ENCODE data around the gene CARNS1.
"Not testable (repeated sequence)": the region's sequence is repeated elsewhere in the genome, so short reads cannot be mapped to it uniquely, and the experiment has no call there.

CARNS1 gene

GRCh38 chr11:67423466-67423865 lies 8.0 kb downstream of the CARNS1 start:
- Histone ChIP-seq H3K9me3 (ENCODE audit: insufficient read depth, low read length) (no peaks in the 10 kb centered on the region), H3K27ac (ENCODE audit: low read depth, low read length) (no peak overlapping the region), H3F3A (ENCODE audit: insufficient read depth) (no peaks in the 10 kb centered on the region)

GRCh38 chr11:67423891-67424613 lies 8.6 kb downstream of the CARNS1 start:
- TF ChIP-seq CTCF (IDR thresholded peaks at IDR 0.05; ENCODE audit: insufficient read depth, low read length, poor library complexity, severe bottlenecking) (no peak), EZH2phosphoT487 (conservative IDR thresholded peaks at IDR 0.05; ENCODE audit: low read length) (no peak)

More at GRCh38 chr11:67423466-67423865, 8.0 kb downstream of the CARNS1 start:
- Histone ChIP-seq H3K9me2 (replicated peaks; ENCODE audit: insufficient read depth, low read length) (no peaks in the 10 kb centered on the region), H3K27me3 (ENCODE audit: low read length) (no peaks in the 10 kb centered on the region), H3K36me3 (ENCODE audit: low read length) (no peaks in the 10 kb centered on the region), H3K79me2 (ENCODE audit: insufficient read depth, low read length) (peaks cover under 1% of the 10 kb centered on the region; the same call in 1 of the 2 replicates), H3K4me3 (ENCODE audit: insufficient read depth, low read length, poor library complexity, severe bottlenecking) (no peak overlapping the region), H3K9ac (ENCODE audit: low read length) (no peak overlapping the region), H3K4me2 (ENCODE audit: low read depth, low read length, poor library complexity, severe bottlenecking) (no peak overlapping the region), H2AFZ (ENCODE audit: low read depth, low read length, severe bottlenecking) (no peak overlapping the region), H4K20me1 (ENCODE audit: low read depth, low read length) (no peaks in the 10 kb centered on the region)
- TF ChIP-seq CTCF (IDR thresholded peaks at IDR 0.05; ENCODE audit: insufficient read depth, low read length, poor library complexity, severe bottlenecking) (no peak), EZH2phosphoT487 (conservative IDR thresholded peaks at IDR 0.05; ENCODE audit: low read length) (no peak)

GRCh38 chr11:67427364-67427859 lies 11.9 kb downstream of the CARNS1 start:
- H3F3A ChIP-seq (ENCODE audit: insufficient read depth); H4K20me1 ChIP-seq (ENCODE audit: low read depth, low read length); H3K9me3 ChIP-seq (ENCODE audit: insufficient read depth, low read length); H3K27me3 ChIP-seq (ENCODE audit: low read length); H3K9me2 ChIP-seq (replicated peaks; ENCODE audit: insufficient read depth, low read length); H3K36me3 ChIP-seq (ENCODE audit: low read length): not testable (repeated sequence)
- Histone ChIP-seq H2AFZ (ENCODE audit: low read depth, low read length, severe bottlenecking) (peak overlapping the region; percentile 72), H3K4me2 (ENCODE audit: low read depth, low read length, poor library complexity, severe bottlenecking) (peak overlapping the region; percentile 90), H3K27ac (ENCODE audit: low read depth, low read length) (peak overlapping the region; percentile 46), H3K4me3 (ENCODE audit: insufficient read depth, low read length, poor library complexity, severe bottlenecking) (peak overlapping the region; percentile 92), H3K79me2 (ENCODE audit: insufficient read depth, low read length) (peaks cover 13% of the 10 kb centered on the region), H3K9ac (ENCODE audit: low read length) (peak overlapping the region; percentile 92)

More at GRCh38 chr11:67423891-67424613, 8.6 kb downstream of the CARNS1 start:
- no peak overlapping the region for H2AFZ ChIP-seq (ENCODE audit: low read depth, low read length, severe bottlenecking)
- H3K27me3 ChIP-seq (ENCODE audit: low read length) = no peaks in the 10 kb centered on the region
- H3K4me2 ChIP-seq (ENCODE audit: low read depth, low read length, poor library complexity, severe bottlenecking) = no peak overlapping the region
- no peaks in the 10 kb centered on the region for H3K9me2 ChIP-seq (replicated peaks; ENCODE audit: insufficient read depth, low read length)
- no peak overlapping the region for H3K9ac ChIP-seq (ENCODE audit: low read length)
- no peaks in the 10 kb centered on the region for H3K9me3 ChIP-seq (ENCODE audit: insufficient read depth, low read length)
- peaks cover 6% of the 10 kb centered on the region for H3K79me2 ChIP-seq (ENCODE audit: insufficient read depth, low read length)
- no peaks in the 10 kb centered on the region for H4K20me1 ChIP-seq (ENCODE audit: low read depth, low read length)
- H3K36me3 ChIP-seq (ENCODE audit: low read length) = no peaks in the 10 kb centered on the region
- H3K4me3 ChIP-seq (ENCODE audit: insufficient read depth, low read length, poor library complexity, severe bottlenecking) = no peak overlapping the region
- H3K27ac ChIP-seq (ENCODE audit: low read depth, low read length) = no peak overlapping the region
- no peaks in the 10 kb centered on the region for H3F3A ChIP-seq (ENCODE audit: insufficient read depth)

Measured in SU-DHL-6 (cell line).